Stimulated activated naive CD4-positive, alpha-beta T cell (primary cell): ENCODE data around the gene OR52N4.
"Not testable (repeated sequence)": the region's sequence is repeated elsewhere in the genome, so short reads cannot be mapped to it uniquely, and the experiment has no call there.

Source experiments
- DNase-seq, 6 experiments: peaks; one replicate each; lab custom pipeline; 2025; lab: John Stamatoyannopoulos, UW

OR52N4 gene

DNA sequence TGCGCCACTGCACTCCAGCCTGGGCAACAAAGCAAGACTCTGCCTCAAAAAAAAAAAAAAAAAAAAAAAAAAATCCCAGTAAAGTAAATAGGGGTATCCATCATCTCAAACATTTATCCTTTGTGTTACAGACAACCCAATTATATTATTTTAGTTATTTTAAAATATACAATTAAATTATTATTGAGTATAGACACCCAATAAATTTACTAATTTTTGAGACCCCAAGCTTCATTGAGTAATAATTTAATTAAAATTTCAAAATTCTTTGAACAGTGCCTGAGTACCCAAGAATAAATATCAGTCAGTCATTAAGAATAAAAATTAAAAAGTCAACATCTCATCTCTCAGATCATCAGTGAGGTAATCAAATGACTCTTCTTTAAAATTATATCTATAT, at the start of gene OR52N4:
Gene OR52N4, plus strand, starts transcription at position 301 of the 400 bp plus-strand sequence. CDS start 498 bp downstream, outside the sequence.
- DNase-seq = no peak

GRCh38 chr11:5705688-5706087, 48.4 kb upstream of the OR52N4 start:
- no peak for DNase-seq

- peak in 2 of 6 experiments; percentile 5 to 19 for DNase-seq
Measured at GRCh38 chr11:5712507-5712906, 41.5 kb upstream of the OR52N4 start.

- no peak for DNase-seq
Measured at GRCh38 chr11:5713695-5714094, 40.3 kb upstream of the OR52N4 start.

DNA sequence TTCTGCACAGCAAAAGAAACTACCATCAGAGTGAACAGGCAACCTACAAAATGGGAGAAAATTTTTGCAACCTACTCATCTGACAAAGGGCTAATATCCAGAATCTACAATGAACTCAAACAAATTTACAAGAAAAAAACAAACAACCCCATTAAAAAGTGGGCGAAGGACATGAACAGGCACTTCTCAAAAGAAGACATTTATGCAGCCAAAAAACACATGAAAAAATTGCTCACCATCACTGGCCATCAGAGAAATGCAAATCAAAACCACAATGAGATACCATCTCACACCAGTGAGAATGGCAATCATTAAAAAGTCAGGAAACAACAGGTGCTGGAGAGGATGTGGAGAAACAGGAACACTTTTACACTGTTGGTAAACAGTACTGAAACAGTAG, 37.5 kb upstream of the OR52N4 start:
- not testable (repeated sequence) for DNase-seq

DNA sequence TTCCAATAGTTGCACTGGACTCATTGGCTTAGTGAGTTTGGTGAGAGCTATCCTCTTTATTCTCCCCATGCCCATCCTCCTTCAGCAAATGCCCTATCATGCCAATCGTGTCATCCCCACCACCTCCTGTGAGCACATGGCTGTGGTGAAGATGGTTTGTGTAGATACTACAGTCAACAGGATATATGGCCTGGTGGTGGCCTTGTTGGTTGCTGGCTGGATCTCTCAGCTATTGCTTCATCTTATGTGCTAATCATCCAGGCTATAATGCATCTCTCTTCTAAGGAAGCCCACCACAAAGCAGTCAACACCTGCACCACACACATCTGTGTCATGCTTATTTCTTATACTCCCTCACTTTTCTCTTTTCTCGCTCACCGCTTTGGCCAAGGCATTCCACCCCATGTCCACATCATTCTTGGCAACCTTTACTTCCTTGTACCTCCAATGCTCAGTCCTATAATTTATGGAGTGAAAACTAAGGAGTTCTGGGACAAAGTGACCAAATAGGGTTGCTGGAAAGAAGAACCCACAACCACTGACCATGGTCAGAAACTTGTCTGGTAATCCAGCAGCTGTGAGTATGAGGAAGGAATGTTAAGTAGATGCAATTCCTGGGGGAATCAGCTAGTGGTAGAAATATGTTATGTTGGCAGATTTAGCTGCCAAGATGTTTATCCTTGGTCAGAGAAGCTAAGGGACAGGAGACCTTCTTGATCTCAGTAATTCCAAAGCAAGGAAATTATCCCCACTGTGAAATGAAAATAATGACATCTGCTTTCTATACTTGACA, 34.1 kb upstream of the OR52N4 start:
- no peak for DNase-seq

DNA sequence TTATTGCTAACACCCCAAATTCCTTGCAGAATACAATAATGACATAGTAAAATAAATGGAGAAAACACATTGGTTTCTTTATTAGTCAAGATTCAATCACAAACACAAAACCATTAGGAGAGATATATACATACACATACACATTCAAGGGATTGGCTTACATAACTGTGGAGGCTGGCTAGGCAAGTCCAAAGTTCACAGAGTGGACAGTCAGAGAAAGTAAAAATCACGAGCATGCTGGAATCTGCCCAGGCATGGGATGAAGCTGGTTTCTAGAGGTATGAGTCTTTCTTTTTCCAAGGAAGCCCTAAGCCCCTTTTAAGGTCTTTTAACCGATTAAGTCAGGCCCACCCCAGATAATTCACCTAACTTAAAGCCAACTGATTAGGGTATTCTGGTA, 31.4 kb upstream of the OR52N4 start:
- no peak for DNase-seq

- DNase-seq = no peak
Measured at GRCh38 chr11:5726351-5726750, 27.7 kb upstream of the OR52N4 start.

GRCh38 chr11:5727691-5728090, 26.4 kb upstream of the OR52N4 start:
- DNase-seq = no peak

GRCh38 chr11:5736396-5736795, 17.6 kb upstream of the OR52N4 start, which contains the start of gene OR56B1:
OR56B1 (plus strand) TSS chr11:5736448; CDS start chr11:5736517, 69 bp downstream.
- no peak for DNase-seq

GRCh38 chr11:5737091-5737490, 17.0 kb upstream of the OR52N4 start:
- no peak for DNase-seq

- no peak for DNase-seq
Measured at GRCh38 chr11:5737670-5738392, 16.2 kb upstream of the OR52N4 start.

GRCh38 chr11:5738431-5738830, 15.6 kb upstream of the OR52N4 start:
- DNase-seq = no peak

DNA sequence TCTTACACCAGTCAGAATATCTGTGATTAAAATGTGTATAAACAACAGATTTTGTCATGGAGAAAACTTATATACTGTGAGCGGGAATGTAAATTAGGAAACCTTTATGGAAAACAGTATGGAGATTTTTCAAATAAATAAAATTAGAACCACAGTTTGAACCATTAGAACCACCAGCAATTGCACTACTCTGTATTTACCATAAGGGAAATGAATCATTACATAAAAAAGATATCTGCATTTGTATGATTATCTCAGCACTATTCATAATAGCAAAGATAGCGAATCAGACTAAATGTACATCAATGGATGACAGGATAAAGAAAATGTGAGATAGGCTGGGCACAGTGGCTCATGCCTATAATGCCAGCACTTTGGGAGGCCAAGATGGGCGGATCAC, 7.4 kb upstream of the OR52N4 start:
- DNase-seq = no peak

- DNase-seq = no peak
Measured at GRCh38 chr11:5749836-5750235, 4.2 kb upstream of the OR52N4 start.

DNA sequence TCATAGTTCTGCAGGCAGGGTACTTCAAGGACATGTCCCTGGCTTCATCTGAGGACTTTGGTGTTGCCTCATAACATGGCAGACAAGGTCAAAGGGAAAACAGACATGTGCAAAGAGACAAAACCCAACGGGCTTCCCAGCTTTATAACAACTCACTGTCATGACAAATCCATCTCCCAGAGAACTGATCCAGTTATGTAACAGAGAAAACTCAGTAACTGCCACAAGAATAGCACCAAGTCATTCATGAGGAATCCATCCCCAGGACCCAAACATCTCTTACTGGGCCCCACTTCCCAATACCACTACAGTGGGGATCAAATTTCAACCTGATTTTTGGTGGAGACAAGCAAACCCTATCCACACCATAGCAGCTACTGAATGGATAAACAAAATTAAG, 13.0 kb downstream of the OR52N4 start:
- no peak for DNase-seq

GRCh38 chr11:5783255-5783654, 29.2 kb downstream of the OR52N4 start, which contains the start of gene OR52N5:
OR52N5 (minus strand) TSS chr11:5783355; CDS start chr11:5778634, 4,721 bp downstream.
- DNase-seq = no peak

- DNase-seq = no peak
Measured at GRCh38 chr11:5791165-5791564, 37.1 kb downstream of the OR52N4 start, which contains the start of gene OR52N1. OR52N1 (minus strand) TSS chr11:5791265; CDS start chr11:5788816, 2,449 bp downstream.

- no peak for DNase-seq
Measured at GRCh38 chr11:5796541-5796940, 42.5 kb downstream of the OR52N4 start.

GRCh38 chr11:5803982-5804381, 49.9 kb downstream of the OR52N4 start:
- DNase-seq = no peak
